H9 (cell line): ENCODE results near the gene GMCL1. TPM values are rescaled to one million over a fixed set of nuclear protein-coding genes. Genes with fewer than 3 reads are reported as not detected.

Experiments
- DNase-seq: peaks from one replicate; pipeline ENCODE4 v3.0.0-alpha.2; 2017
- H2AFZ ChIP-seq: one replicate; pipeline ENCODE4 v1.6.1; 2013; ENCODE audit warnings: mild to moderate bottlenecking, low read length, control low read depth, moderate library complexity
- H2AK5ac ChIP-seq: 2 replicates; pipeline ENCODE4 v1.6.1; 2013; ENCODE audit warnings: low read length, control low read depth, mixed read lengths; ENCODE audit not compliant: insufficient read length
- H2BK120ac ChIP-seq: one replicate; pipeline ENCODE4 v1.6.1; 2013; ENCODE audit warnings: low read depth, mild to moderate bottlenecking, low read length, control low read depth, inconsistent platforms; ENCODE audit not compliant: poor library complexity, severe bottlenecking
- H2BK12ac ChIP-seq: 2 replicates; pipeline ENCODE4 v1.6.1; 2013; ENCODE audit warnings: low read length, control low read depth, mixed read lengths, low read depth; ENCODE audit not compliant: insufficient read length
- H2BK15ac ChIP-seq: 2 replicates; pipeline ENCODE4 v1.6.1; 2013; ENCODE audit warnings: low read depth, low read length, control low read depth
- H2BK20ac ChIP-seq: one replicate; pipeline ENCODE4 v1.6.1; 2013; ENCODE audit warnings: low read depth, mild to moderate bottlenecking, low read length, control low read depth, inconsistent platforms; ENCODE audit not compliant: poor library complexity, severe bottlenecking
- H2BK5ac ChIP-seq: 2 replicates; pipeline ENCODE4 v1.6.1; 2013; ENCODE audit warnings: low read length, control low read depth, mixed read lengths; ENCODE audit not compliant: insufficient read length
- H3K14ac ChIP-seq: 2 replicates; pipeline ENCODE4 v1.6.1; 2013; ENCODE audit warnings: low read length, control low read depth; ENCODE audit not compliant: insufficient read depth
- H3K18ac ChIP-seq: 2 replicates; pipeline ENCODE4 v1.6.1; 2013; ENCODE audit warnings: low read depth, mild to moderate bottlenecking, mixed read lengths, low read length, control low read depth; ENCODE audit not compliant: insufficient read length
- H3K23ac ChIP-seq: 2 replicates; pipeline ENCODE4 v1.6.1; 2013; ENCODE audit warnings: low read length, control low read depth, mixed read lengths, low read depth; ENCODE audit not compliant: insufficient read length
- H3K23me2 ChIP-seq: 2 replicates; pipeline ENCODE4 v1.6.1; 2013; ENCODE audit warnings: low read depth, mild to moderate bottlenecking, mixed read lengths, low read length, control low read depth; ENCODE audit not compliant: insufficient read length, poor library complexity, severe bottlenecking
- H3K27ac ChIP-seq: 2 replicates; pipeline ENCODE4 v1.5.1; 2013; ENCODE audit warnings: low read length, control low read depth, mixed read lengths, low read depth; ENCODE audit not compliant: insufficient read length
- H3K27me3 ChIP-seq: 2 replicates; pipeline ENCODE4 v1.6.1; 2013; ENCODE audit warnings: low read length, control low read depth, inconsistent platforms; ENCODE audit not compliant: insufficient read depth
- H3K4ac ChIP-seq: 2 replicates; pipeline ENCODE4 v1.6.1; 2013; ENCODE audit warnings: low read depth, mild to moderate bottlenecking, control low read depth, inconsistent platforms, low read length, moderate library complexity
- H3K4me1 ChIP-seq: 2 replicates; pipeline ENCODE4 v1.6.1; 2013; ENCODE audit warnings: low read length, control low read depth, inconsistent platforms; ENCODE audit not compliant: insufficient read depth
- H3K4me2 ChIP-seq: 2 replicates; pipeline ENCODE4 v1.6.1; 2013; ENCODE audit warnings: low read length, control low read depth, mixed read lengths; ENCODE audit not compliant: insufficient read length, insufficient read depth
- H3K56ac ChIP-seq: 2 replicates; pipeline ENCODE4 v1.6.1; 2013; ENCODE audit warnings: low read depth, mild to moderate bottlenecking, mixed read lengths, low read length, control low read depth; ENCODE audit not compliant: insufficient read length
- H3K79me1 ChIP-seq: 2 replicates; pipeline ENCODE4 v1.6.1; 2013; ENCODE audit warnings: low read depth, mild to moderate bottlenecking, moderate library complexity, low read length, control low read depth, inconsistent platforms; ENCODE audit not compliant: insufficient read depth, poor library complexity, severe bottlenecking
- H3K79me2 ChIP-seq: 2 replicates; pipeline ENCODE4 v1.6.1; 2013; ENCODE audit warnings: low read length, control low read depth, inconsistent platforms; ENCODE audit not compliant: insufficient read depth
- H3K9ac ChIP-seq: 2 replicates; pipeline ENCODE4 v1.6.1; 2013; ENCODE audit warnings: low read length, control low read depth, mixed read lengths; ENCODE audit not compliant: insufficient read length; ENCODE audit errors: extremely low read depth
- H3K9me3 ChIP-seq: one replicate; pipeline ENCODE4 v1.6.1; 2013; ENCODE audit warnings: low read depth, low read length, inconsistent platforms; ENCODE audit not compliant: control insufficient read depth
- H3T11ph ChIP-seq: one replicate; pipeline ENCODE4 v1.6.1; 2013; ENCODE audit warnings: mild to moderate bottlenecking, low read length, control low read depth, inconsistent platforms
- H4K20me1 ChIP-seq: one replicate; pipeline ENCODE4 v1.6.1; 2013; ENCODE audit not compliant: control insufficient read depth, insufficient read length, insufficient read depth
- H4K5ac ChIP-seq: 2 replicates; pipeline ENCODE4 v1.6.1; 2013; ENCODE audit warnings: low read depth, mild to moderate bottlenecking, mixed read lengths, low read length, control low read depth; ENCODE audit not compliant: insufficient read length
- H4K8ac ChIP-seq: replicated peaks from 2 replicates; pipeline ENCODE4 v1.6.1; 2013; ENCODE audit warnings: low read length, control low read depth, mixed read lengths, low read depth; ENCODE audit not compliant: insufficient read length
- H4K91ac ChIP-seq: 2 replicates; pipeline ENCODE4 v1.6.1; 2013; ENCODE audit warnings: low read depth, mild to moderate bottlenecking, moderate library complexity, mixed read lengths, low read length, control low read depth; ENCODE audit not compliant: insufficient read length
- H3K27ac Mint-ChIP-seq, 3 experiments: 2 replicates in 2 of 3; 3 replicates in 1 of 3; pipeline ENCODE4 v1.8.0; 2020 to 2021; ENCODE audit warnings: mixed read lengths in 3 of 3, mild to moderate bottlenecking in 1 of 3, moderate library complexity in 1 of 3
- H3K27me3 Mint-ChIP-seq: 2 replicates; pipeline ENCODE4 v1.8.0; 2021; ENCODE audit warnings: low read depth, mild to moderate bottlenecking, moderate library complexity, mixed read lengths
- H3K36me3 Mint-ChIP-seq, 3 experiments: 2 replicates in 2 of 3; 3 replicates in 1 of 3; pipeline ENCODE4 v1.8.0; 2020 to 2021; ENCODE audit warnings: low read depth in 3 of 3, mixed read lengths in 3 of 3; ENCODE audit not compliant: insufficient read depth in 1 of 3
- H3K4me1 Mint-ChIP-seq, 2 experiments: 2 replicates each; pipeline ENCODE4 v1.8.0; 2020; ENCODE audit warnings: mixed read lengths in 2 of 2
- H3K4me3 Mint-ChIP-seq, 2 experiments: 2 replicates in 1 of 2; 3 replicates in 1 of 2; pipeline ENCODE4 v1.8.0; 2020 to 2021; ENCODE audit warnings: mild to moderate bottlenecking in 2 of 2, mixed read lengths in 2 of 2, moderate library complexity in 1 of 2
- H3K9me3 Mint-ChIP-seq, 2 experiments: 2 replicates in 1 of 2; 3 replicates in 1 of 2; pipeline ENCODE4 v1.8.0; 2020; ENCODE audit warnings: mild to moderate bottlenecking in 2 of 2, mixed read lengths in 2 of 2, moderate library complexity in 1 of 2
- CTCF ChIP-seq: fragments of 200-600 bp; sonication (generic); conservative IDR thresholded peaks from 3 replicates; pipeline ENCODE4 v1.8.0; 2021; ENCODE audit warnings: antibody characterized with exemption, mild to moderate bottlenecking
- WGBS: extraction: QIAGEN DNeasy Blood & Tissue Kit; methylation state at CpG from one replicate; pipeline ENCODE4 v1.1.7; 2013; ENCODE audit warnings: missing lambda C conversion rate, low lambda C conversion rate, mixed read lengths; ENCODE audit not compliant: insufficient read length; ENCODE audit errors: extremely low coverage; 5-methylcytosine and 5-hydroxymethylcytosine counted together
- total RNA-seq: library from RNA; stranded (reverse); gene quantifications from 2 replicates; pipeline ENCODE4 v1.2.1, GENCODE V29; 2021

The GMCL1 gene
- total RNA-seq, 1 experiment from 2014 or later = 18.6 TPM

GRCh38 chr2:69888451-69888850 lies 59.0 kb downstream of the GMCL1 start:
- no peak overlapping the region for H3K56ac ChIP-seq
- H3K4ac ChIP-seq = no peak overlapping the region
- H3K27me3 Mint-ChIP-seq = no peaks in the 10 kb centered on the region; the same call in none of the 2 replicates
- H3K9ac ChIP-seq = no peak overlapping the region
- no peak overlapping the region for H2BK120ac ChIP-seq
- no peaks in the 10 kb centered on the region for H3K36me3 Mint-ChIP-seq
- H3K23ac ChIP-seq = no peak overlapping the region
- H4K20me1 ChIP-seq = no peaks in the 10 kb centered on the region
- no peak for TF ChIP-seq CTCF
- no peaks in the 10 kb centered on the region for H3K4me1 ChIP-seq
- H3K4me3 Mint-ChIP-seq = no peak overlapping the region; a peak in 1 of 5 replicates
- no peak overlapping the region for H2AK5ac ChIP-seq
- H3K4me2 ChIP-seq = no peak overlapping the region
- no peaks in the 10 kb centered on the region for H3K23me2 ChIP-seq
- H3K4me1 Mint-ChIP-seq = peaks cover 0 to 5% of the 10 kb centered on the region in 2 experiments; a peak in 3 of 4 replicates
- no peaks in the 10 kb centered on the region for H3K79me2 ChIP-seq
- H3T11ph ChIP-seq = no peak overlapping the region
- WGBS = no CpG with 5 or more reads among the region's 4 CpGs
- H3K14ac ChIP-seq = no peak overlapping the region
- no peak overlapping the region for H2BK5ac ChIP-seq
- H4K8ac ChIP-seq = no peak overlapping the region
- no peaks in the 10 kb centered on the region for H3K9me3 ChIP-seq
- H4K91ac ChIP-seq = no peak overlapping the region
- no peak overlapping the region for H2AFZ ChIP-seq
- DNase-seq = no peak
- H3K27me3 ChIP-seq = no peaks in the 10 kb centered on the region; the same call in 1 of the 2 replicates
- no peak overlapping the region for H3K27ac ChIP-seq
- no peaks in the 10 kb centered on the region for H3K79me1 ChIP-seq
- H3K9me3 Mint-ChIP-seq = peaks cover 0 to 2% of the 10 kb centered on the region in 2 experiments; a peak in 2 of 5 replicates
- no peak overlapping the region for H3K27ac Mint-ChIP-seq
- H2BK12ac ChIP-seq = no peak overlapping the region
- no peak overlapping the region for H3K18ac ChIP-seq
- no peak overlapping the region for H2BK20ac ChIP-seq
- no peak overlapping the region for H4K5ac ChIP-seq
- H2BK15ac ChIP-seq = no peak overlapping the region
